Heart left ventricle (tissue), 16 donors: ENCODE measurements around the gene UNC45A. TPM values are rescaled to one million over a fixed set of nuclear protein-coding genes. Genes with fewer than 3 reads are reported as not detected.
A peak's percentile ranks its signal among the peaks of the same experiment; 100 is the strongest.

Experiments
- ATAC-seq, 4 donors: fragments of 200-7000 bp; cut with Tn5 transposase; one replicate each; pipeline ENCODE4 v1.9.1; 2020 to 2022; ENCODE audit warnings: moderate library complexity in 4 of 4, mild to moderate bottlenecking in 3 of 4, moderate number of reproducible peaks in 1 of 4
- DNase-seq, 5 donors: peaks; one replicate each; pipeline ENCODE4 v3.0.0-alpha.2; 2020
- H3K27ac ChIP-seq, 12 donors: fragments of 200-600 bp; sonication (generic) in 4 of 12; one replicate each; pipeline versions ENCODE4 v1.5.0 to v1.8.0; 2016 to 2022; ENCODE audit warnings: mild to moderate bottlenecking in 2 of 12
- H3K27me3 ChIP-seq, 9 donors: fragments of 200-600 bp; sonication (generic) in 2 of 9; one replicate each; pipeline versions ENCODE4 v1.5.1 to v1.8.0; 2016 to 2022; ENCODE audit warnings: mild to moderate bottlenecking in 3 of 9
- H3K36me3 ChIP-seq, 9 donors: fragments of 200-600 bp; sonication (generic) in 2 of 9; one replicate each; pipeline versions ENCODE4 v1.5.0 to v1.8.0; 2018 to 2022; ENCODE audit warnings: mild to moderate bottlenecking in 2 of 9
- H3K4me1 ChIP-seq, 12 donors: fragments of 200-600 bp; sonication (generic) in 4 of 12; one replicate each; pipeline versions ENCODE4 v1.5.0 to v1.8.0; 2016 to 2022; ENCODE audit warnings: mild to moderate bottlenecking in 3 of 12
- H3K4me3 ChIP-seq, 12 donors: fragments of 200-600 bp; sonication (generic) in 4 of 12; one replicate each; pipeline versions ENCODE4 v1.5.0 to v1.8.0; 2017 to 2022; ENCODE audit warnings: mild to moderate bottlenecking in 9 of 12, moderate library complexity in 4 of 12
- H3K9me3 ChIP-seq, 12 donors: fragments of 200-600 bp; sonication (generic) in 4 of 12; one replicate each; pipeline versions ENCODE4 v1.5.0 to v1.8.0; 2016 to 2022; ENCODE audit warnings: mild to moderate bottlenecking in 1 of 12
- CTCF ChIP-seq, 12 donors: fragments of 200-600 bp; sonication (generic) in 4 of 12; IDR thresholded peaks; one replicate each; pipeline versions ENCODE4 v1.5.0 to v1.8.0; 2018 to 2022; ENCODE audit warnings: antibody characterized with exemption in 12 of 12, mild to moderate bottlenecking in 5 of 12
- POLR2A ChIP-seq, 2 donors: fragments of 450-650 bp; IDR thresholded peaks; one replicate each; pipeline ENCODE4 v1.6.1; 2017; ENCODE audit warnings: antibody characterized with exemption in 2 of 2, mild to moderate bottlenecking in 2 of 2, moderate library complexity in 2 of 2
- WGBS, 4 donors: extraction: QIAGEN DNeasy Blood & Tissue Kit in 2 of 4; methylation state at CpG; one replicate each; pipeline versions ENCODE4 v1.1.5 to v1.1.7; 2013 to 2018; 5-methylcytosine and 5-hydroxymethylcytosine counted together
- intact Hi-C, 10 donors: fragments of 100-400 bp; cut with DNase I; formaldehyde crosslinking; loops; one replicate each; pipeline versions ENCODE4 v1.11.1 to v1.14.2; 2022
- polyA plus RNA-seq, 2 donors: library from polyadenylated mRNA; stranded (reverse); fragments of 200-250 nt; gene quantifications; one replicate each; pipeline ENCODE4 v1.2.3, GENCODE V29; 2013
- total RNA-seq, 9 donors: library from RNA; depleted of rRNA in 2 of 9; stranded (reverse); fragments of >200 nt in 2 of 9; fragmentation: NEBNext Ultra II Directional in 3 of 9; extraction: Animal tissue kit (Norgen Biotek cat#: 25700) in 3 of 9; gene quantifications; one replicate each; pipeline versions ENCODE4 v1.1.0 to v1.2.4, GENCODE V29; 2016 to 2023
- donor health status: ischemic (EF 13 %, LVEDD 7.1; RV severe dilation, severe dysfunction).
- donor health status: healthy with polysubstance abuse.
- donor health status: DM: no; HTN: yes; CAD: no.
- donor health status: DM: no; HTN: no; CAD: no.
- donor health status: ischemic (EF 25% LVEDD 6.9; RV normal size, moderate dysfunction).
- donor health status: ischemic (EF 25% LVEDD 5.7; RV mildly dilated, moderate dysfunction).
- donor health status: healthy.
- donor health status: DM: yes; HTN: yes; CAD: no.
- donor health status: ischemic (EF 35%, LVEDD 5.7; RV mildly dilated, moderate dysfunction).
- donor health status: nonischemic (EF 11% LVEDD 7.7; RV severe dilation, severe dysfunction).
- donor health status: DM: yes; HTN: yes; CAD: no.
- donor health status: PGD.
- donor health status: ischemic (EF 29% LVEDD 5.4; RV normal size, mild dysfunction).
- donor health status: nonischemic (EF 23%, LVEDD 6.1; RV moderate dilation, normal function).

Gene UNC45A
- total and polyA plus RNA-seq, 11 donors, result 12.0 to 34.0 (median 21.9) TPM

GRCh38 chr15:90991587-90992285 lies 56.7 kb downstream of the UNC45A start:
- Histone ChIP-seq H3K4me1 (peaks cover 0 to 37% (median 3%) of the 10 kb centered on the region in 12 donors), H3K27me3 (no peaks in the 10 kb centered on the region), H3K27ac (no peak overlapping the region), H3K4me3 (no peak overlapping the region), H3K9me3 (no peaks in the 10 kb centered on the region), H3K36me3 (no peaks in the 10 kb centered on the region)
- TF ChIP-seq POLR2A (IDR thresholded peaks at IDR 0.05), result no peak
- no peak for TF ChIP-seq CTCF (IDR thresholded peaks at IDR 0.05)
- ATAC-seq, result no peak
- intact Hi-C loops, result loop anchor here in 2 of 10 donors (5.0 kb wide), 1 partner anchor 34 kb away; no protein-coding TSS in a partner anchor
- WGBS, 4 donors, result 84 to 89% (median 87%) methylated on average over 6 of the region's 6 CpGs
- no peak for DNase-seq

- intact Hi-C loops, result loop anchor here in 3 of 10 donors (2.0 to 5.0 kb wide), 2 partner anchors 37 to 59 kb away; partner anchors contain the start of gene UNC45A (in 1 of the 3)
- DNase-seq, result peak in 3 of 5 donors; percentile 21 to 66 (median 25)
- no peaks in the 10 kb centered on the region for H3K9me3 ChIP-seq
Observed at GRCh38 chr15:90994059-90994416, 59.0 kb downstream of the UNC45A start.

GRCh38 chr15:90994417-90995311 lies 59.6 kb downstream of the UNC45A start, which contains the start of gene PRC1:
TSS of gene PRC1 (minus strand) at chr15:90994535. CDS start at chr15:90994417, 118 bp downstream.
- Histone ChIP-seq H3K4me1 (peaks cover 0 to 19% (median 3%) of the 10 kb centered on the region in 12 donors), H3K27ac (peak within 1 kb of the TSS; percentile 54 to 91 (median 82)), H3K36me3 (peaks cover 0 to 24% (median 19%) of the 10 kb centered on the region in 9 donors), H3K4me3 (peak within 1 kb of the TSS; percentile 58 to 99 (median 86)), H3K27me3 (no peaks in the 10 kb centered on the region), H3K9me3 (no peaks in the 10 kb centered on the region)
- ATAC-seq, result peak; percentile 99 to 100 (median 100)
- peak; percentile 98 to 99 (median 99) for DNase-seq
- 0 to 1% (median 0%) methylated on average over 19 to 75 of the region's 75 CpGs for WGBS, 4 donors
- intact Hi-C loops, result loop anchor here in 3 of 10 donors (2.0 to 5.0 kb wide), 2 partner anchors 37 to 60 kb away; partner anchors contain the start of gene UNC45A (in 1 of the 3)
- TF ChIP-seq CTCF (IDR thresholded peaks at IDR 0.05) (no peak), POLR2A (IDR thresholded peaks at IDR 0.05) (peak in 1 of 2 donors; percentile 64)

More at GRCh38 chr15:90994059-90994416, 59.0 kb downstream of the UNC45A start:
- H3K36me3 ChIP-seq, result peaks cover 0 to 18% (median 13%) of the 10 kb centered on the region in 9 donors
- WGBS, 4 donors, result 0 to 3% (median 1%) methylated on average over 14 to 50 of the region's 50 CpGs
- TF ChIP-seq CTCF (IDR thresholded peaks at IDR 0.05) (no peak), POLR2A (IDR thresholded peaks at IDR 0.05) (no peak)
- H3K4me3 ChIP-seq, result peak overlapping the region; percentile 58 to 99 (median 86)
- ATAC-seq, result peak in 1 of 4 donors; percentile 37
- H3K4me1 ChIP-seq, result peaks cover 0 to 23% (median 3%) of the 10 kb centered on the region in 12 donors
- no peaks in the 10 kb centered on the region for H3K27me3 ChIP-seq
- peak overlapping the region in 11 of 12 donors; percentile 62 to 91 (median 79) for H3K27ac ChIP-seq
